Measurements from ENCODE around the gene MFSD2B.

DNA sequence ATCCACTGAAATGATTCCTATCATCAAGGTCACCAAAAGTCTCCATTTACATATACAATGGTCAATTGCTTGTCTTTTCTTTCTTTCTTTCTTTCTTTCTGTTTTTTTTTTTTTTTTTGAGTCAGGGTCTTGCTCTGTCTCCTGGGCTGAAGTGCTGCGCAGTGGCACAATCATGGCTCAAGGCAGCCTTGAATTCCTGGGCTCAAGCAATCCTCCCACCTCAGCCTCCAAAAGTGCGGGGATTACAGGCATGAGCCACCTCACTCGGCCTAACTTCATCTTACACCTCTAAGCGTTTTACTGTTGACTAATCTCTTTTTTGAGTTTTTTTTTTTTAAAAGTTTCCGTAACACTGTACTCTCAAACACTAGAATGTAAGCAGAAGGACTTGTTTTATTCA is 65.4 kb downstream of the MFSD2B start:
- TF ChIP-seq, protein P1, sequence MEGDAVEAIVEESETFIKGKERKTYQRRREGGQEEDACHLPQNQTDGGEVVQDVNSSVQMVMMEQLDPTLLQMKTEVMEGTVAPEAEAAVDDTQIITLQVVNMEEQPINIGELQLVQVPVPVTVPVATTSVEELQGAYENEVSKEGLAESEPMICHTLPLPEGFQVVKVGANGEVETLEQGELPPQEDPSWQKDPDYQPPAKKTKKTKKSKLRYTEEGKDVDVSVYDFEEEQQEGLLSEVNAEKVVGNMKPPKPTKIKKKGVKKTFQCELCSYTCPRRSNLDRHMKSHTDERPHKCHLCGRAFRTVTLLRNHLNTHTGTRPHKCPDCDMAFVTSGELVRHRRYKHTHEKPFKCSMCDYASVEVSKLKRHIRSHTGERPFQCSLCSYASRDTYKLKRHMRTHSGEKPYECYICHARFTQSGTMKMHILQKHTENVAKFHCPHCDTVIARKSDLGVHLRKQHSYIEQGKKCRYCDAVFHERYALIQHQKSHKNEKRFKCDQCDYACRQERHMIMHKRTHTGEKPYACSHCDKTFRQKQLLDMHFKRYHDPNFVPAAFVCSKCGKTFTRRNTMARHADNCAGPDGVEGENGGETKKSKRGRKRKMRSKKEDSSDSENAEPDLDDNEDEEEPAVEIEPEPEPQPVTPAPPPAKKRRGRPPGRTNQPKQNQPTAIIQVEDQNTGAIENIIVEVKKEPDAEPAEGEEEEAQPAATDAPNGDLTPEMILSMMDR (IDR thresholded peaks at IDR 0.05): no peak
- TF ChIP-seq POLR2A (IDR thresholded peaks at IDR 0.05): no peak
